Right ventricle myocardium inferior (tissue), 1 donor: Measurements from ENCODE around the gene SHC1. TPM values are rescaled to one million over a fixed set of nuclear protein-coding genes. Genes with fewer than 3 reads are reported as not detected.
A peak's percentile ranks its signal among the peaks of the same experiment; 100 is the strongest.

Experiments
- ATAC-seq: fragments of 200-7000 bp; cut with Tn5 transposase; one replicate; pipeline ENCODE4 v1.9.1; 2020; ENCODE audit warnings: mild to moderate bottlenecking, moderate library complexity
- DNase-seq: peaks from one replicate; pipeline ENCODE4 v3.0.0; 2021; ENCODE audit errors: missing footprints
- intact Hi-C: fragments of 100-400 bp; cut with DNase I; formaldehyde crosslinking; loops from one replicate; pipeline ENCODE4 v1.11.0; 2022
- microRNA-seq: library from miRNA; unstranded; fragments of <30 nt; microRNA quantifications from one replicate; pipeline ENCODE4 v1.2.0, GENCODE V29; 2020
- total RNA-seq: library from RNA; stranded (reverse); fragmentation: NEBNext Ultra II Directional; extraction: Animal tissue kit (Norgen Biotek cat#: 25700); gene quantifications from one replicate; pipeline ENCODE4 v1.2.1, GENCODE V29; 2021
- donor health status: DM: no; HTN: yes; CAD: no; lungs with severe emphysema.

SHC1 gene
- total RNA-seq, 1 donor from 2014 or later = 60.4 TPM

DNA sequence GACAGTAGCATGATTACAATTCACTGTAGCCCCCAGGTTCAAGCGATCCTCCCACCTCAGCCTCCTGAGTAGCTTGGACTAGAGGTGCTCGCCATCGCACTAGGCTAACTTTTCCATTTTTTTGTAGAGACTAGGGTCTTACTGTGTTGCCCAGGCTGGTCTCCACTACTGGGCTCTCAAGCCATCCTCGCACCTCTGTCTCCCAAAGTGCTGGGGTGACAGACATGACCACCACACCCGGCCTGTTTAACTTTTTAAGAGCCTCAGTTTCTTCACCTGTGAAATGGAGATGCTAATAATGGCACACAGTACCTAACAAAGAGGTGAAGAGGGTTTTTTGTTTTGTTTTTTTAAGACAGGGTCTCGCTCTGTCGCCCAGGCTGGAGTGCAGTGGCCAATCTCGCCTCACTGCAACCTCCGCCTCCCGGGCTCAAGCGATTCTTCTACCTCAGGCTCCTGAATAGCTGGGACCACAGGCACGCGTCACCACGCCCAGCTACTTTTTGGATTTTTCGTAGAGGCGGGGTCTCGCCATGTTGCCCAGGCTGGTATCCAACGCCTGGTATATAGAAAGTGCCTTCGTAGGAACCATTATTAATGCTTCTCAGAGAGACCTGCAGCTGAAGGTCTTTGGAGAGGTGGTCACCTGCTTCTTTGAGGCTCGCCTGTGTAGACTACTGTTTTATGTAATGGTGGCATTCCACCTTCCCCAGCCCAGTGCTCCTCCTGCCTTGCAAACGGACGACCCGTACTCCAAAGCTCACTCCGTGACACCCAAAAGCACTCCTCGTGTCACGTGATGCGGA lies 34.6 kb downstream of the SHC1 start:
- intact Hi-C loops = loop anchor here (2.0 kb wide), 4 partner anchors 25 to 377 kb away; partner anchors contain the start of genes SHC1 and UBE2Q1
- no peak for DNase-seq
- ATAC-seq = no peak

DNA sequence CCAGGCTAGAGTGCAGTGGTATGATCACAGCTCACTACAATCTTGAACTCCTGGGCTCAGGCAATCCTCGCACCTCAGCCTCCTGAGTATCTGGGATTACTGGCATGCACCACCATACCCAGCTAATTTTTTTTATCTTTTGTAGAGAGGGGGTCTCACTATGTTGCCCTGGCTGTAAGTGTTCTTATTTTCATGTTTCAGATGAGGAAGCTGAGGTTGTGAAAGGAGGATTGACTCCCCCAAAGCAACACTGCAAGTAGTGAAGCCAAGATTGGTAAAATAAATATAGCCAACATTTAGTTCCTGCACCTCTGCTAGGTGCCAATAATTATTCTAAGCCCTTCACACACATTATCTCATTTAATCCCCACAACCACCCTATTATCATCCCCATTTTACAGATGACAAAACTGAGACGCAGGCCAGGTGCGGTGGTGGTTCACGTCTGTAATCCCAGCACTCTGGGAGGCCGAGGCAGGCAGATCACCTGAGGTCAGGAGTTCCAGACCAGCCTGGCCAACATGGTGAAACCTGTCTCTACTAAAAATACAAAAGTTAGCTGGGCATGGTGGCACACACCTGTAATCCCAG lies 36.1 kb downstream of the SHC1 start:
- intact Hi-C loops = no loop called here
- no peak for ATAC-seq
- no peak for DNase-seq

DNA sequence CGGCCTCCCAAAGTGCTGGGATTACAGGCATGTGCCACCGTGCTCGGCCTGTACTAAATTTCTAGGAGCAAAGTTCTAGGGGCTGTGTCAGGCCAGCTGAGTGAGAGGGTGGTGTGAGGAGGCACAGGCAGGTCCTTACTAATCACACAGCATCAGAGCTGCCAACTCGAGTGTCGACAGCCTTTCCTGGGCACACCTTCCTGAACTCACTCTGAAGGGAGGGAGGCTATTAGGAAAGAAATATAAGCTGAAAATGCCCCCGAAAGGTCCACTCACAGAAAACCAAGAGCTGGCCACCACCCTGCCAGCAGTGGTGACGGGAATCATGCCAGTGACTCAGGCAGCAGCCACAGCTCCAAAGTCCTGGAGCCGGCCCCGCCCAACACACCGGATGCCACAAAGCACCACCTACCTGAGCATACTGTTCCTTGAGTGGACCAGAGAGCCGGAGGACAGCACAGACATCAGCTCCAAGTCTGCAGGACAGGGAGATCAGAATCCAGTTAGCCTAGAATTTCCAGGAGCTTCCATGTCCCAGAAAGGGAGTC lies 38.5 kb downstream of the SHC1 start:
- intact Hi-C loops = no loop called here
- DNase-seq = no peak
- no peak for ATAC-seq

DNA sequence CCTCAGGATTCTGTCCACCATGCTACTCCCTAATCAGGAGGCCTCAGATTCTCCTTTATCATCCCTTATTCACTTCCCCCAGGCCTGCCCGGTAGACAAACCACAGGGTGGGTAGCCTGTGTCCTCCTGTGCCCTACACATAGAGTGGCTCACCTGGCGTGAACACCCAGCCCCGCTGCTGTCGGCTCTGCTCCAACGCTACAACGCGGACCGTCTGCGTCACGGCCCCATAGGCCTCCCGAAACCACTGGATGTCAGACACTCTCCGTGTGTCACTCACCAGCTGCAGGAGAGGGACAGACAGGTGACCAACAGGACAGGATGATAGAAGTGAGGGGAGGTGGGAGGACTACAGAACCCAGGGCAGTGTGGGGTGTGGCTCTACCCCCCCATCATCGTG lies 44.3 kb downstream of the SHC1 start:
- DNase-seq (no peak), ATAC-seq (no peak)
- intact Hi-C loops = no loop called here

DNA sequence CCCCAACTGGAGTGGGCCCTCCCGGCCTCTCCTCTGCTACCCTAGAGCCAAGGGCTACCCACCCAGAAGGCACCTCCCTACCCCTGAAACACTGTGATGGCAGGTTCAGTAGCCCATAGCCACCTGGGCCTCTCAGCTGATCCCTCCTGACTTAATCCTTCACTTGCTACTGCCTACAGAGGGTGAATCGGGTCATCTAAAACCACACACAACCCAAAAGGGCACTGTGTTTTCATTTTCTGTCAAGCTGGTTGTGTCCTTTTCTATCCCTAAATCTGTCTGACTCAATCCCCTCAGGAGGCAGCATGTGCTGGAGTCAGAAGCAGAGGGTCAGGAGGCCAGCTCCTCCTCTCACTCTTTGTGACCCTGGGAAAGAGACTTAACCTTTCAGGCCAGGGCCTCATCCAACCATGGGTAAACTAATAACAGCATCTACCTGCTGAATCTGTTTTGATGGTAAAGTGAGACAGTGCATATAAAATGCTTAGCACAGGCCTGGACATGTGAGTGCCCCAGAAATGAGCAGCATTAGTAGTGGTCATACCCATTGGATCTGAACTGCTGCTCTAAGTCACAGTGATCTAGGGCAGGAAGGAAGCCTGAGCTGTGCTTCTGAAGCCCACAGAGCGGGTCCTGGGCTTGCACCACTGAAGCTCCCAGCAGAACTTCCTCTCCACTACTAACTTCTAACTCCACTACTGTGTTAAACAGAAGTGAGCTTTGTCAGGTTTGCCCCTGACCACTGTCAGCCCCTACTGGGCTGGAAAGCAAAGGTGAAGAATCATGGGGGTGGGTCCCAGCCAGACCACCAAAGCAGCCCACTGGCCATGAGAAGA lies 45.0 kb downstream of the SHC1 start:
- no peak for DNase-seq

DNA sequence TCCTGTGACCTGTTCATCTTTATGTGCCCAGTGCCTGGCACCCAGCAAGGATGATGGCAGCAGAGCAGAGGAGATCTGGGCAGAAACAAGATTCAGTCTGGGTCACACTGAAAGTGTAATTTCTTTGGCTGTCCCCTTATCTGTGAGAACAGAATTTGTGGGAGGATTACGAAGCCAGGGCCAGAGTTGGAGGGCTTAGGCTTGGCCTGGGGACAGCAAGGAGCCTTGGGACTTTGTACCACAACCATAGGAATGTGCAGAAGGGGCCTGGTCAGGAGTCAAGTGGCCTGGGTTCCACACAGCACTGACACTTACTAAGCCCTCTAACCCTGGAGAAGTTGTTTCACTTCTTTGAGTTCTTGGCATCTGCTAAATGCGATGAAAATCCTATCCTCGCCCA lies 46.9 kb downstream of the SHC1 start:
- intact Hi-C loops = no loop called here
- ATAC-seq = no peak
- no peak for DNase-seq

More for the DNA sequence above, 45.0 kb downstream of the SHC1 start:
- no peak for ATAC-seq
- intact Hi-C loops = no loop called here

DNA sequence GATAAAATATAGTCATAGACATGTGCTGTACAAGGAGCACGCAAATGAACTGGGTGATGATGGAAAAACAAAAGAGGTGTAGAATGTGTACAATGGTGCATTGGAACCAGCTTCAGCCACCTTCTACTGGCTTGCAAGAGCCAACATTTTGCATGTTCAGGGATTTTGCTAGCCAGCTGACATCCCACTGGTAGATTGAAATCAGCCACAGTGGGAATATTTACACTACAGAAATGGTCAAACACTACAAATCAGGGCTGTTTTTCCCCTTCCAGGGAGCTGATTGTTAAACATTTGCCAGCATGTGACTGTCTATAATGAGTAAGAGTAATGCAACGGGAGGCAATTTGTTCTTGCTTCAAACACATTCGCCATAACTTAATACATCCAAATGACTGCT lies 57.3 kb downstream of the SHC1 start:
- DNase-seq (no peak), ATAC-seq (no peak)
- intact Hi-C loops = no loop called here

DNA sequence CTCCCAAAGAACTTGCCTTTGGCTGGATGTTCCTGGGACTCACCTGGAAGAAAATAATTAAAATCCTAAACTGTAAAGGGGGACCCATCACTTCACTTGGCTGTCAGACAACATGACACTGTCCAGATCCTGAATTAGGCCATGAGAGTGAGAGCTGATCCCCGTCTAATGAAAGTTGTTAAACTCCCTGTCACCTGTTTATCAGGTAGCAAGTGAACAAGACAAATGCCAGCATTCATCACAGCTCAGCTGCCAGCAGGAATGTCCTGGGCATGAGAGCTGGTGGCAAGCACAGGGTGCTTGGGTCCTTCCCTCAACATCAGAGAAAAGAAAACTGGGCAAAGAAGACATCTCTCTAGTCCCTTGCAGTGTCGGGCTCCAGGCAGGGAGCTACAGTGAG lies 57.8 kb downstream of the SHC1 start:
- DNase-seq (no peak), ATAC-seq (peak; percentile 71)
- intact Hi-C loops = no loop called here

Small RNA genes lying within 50 kb of the gene (microRNA-seq; reads per million reads assigned to microRNA genes)
- not detected for gene MIR4258

Other genes with a start within 250 kb of the SHC1 start
- 3.4 TPM for gene KCNN3, start 100.5 kb downstream of the SHC1 start, total RNA-seq
- gene PMVK, start 34.0 kb downstream of the SHC1 start, total RNA-seq = 71.1 TPM
- gene PBXIP1, start 14.6 kb downstream of the SHC1 start, total RNA-seq = 55.9 TPM
- 16.0 TPM for gene PYGO2, start 9.0 kb downstream of the SHC1 start, total RNA-seq
- 22.2 TPM for gene CKS1B, start 3.9 kb upstream of the SHC1 start, total RNA-seq
- 30.8 TPM for gene FLAD1, start 12.6 kb upstream of the SHC1 start, total RNA-seq
- not detected for gene LENEP, start 22.8 kb upstream of the SHC1 start, total RNA-seq
- gene ZBTB7B, start 32.1 kb upstream of the SHC1 start, total RNA-seq = 53.3 TPM
- 0.35 TPM for gene DCST2, start 63.0 kb upstream of the SHC1 start, total RNA-seq
- not detected for gene DCST1, start 63.1 kb upstream of the SHC1 start, total RNA-seq
- 101 TPM for gene ADAM15, start 80.6 kb upstream of the SHC1 start, total RNA-seq
- gene EFNA4, start 93.0 kb upstream of the SHC1 start, total RNA-seq = 2.1 TPM
- 1.1 TPM for gene EFNA3, start 108.1 kb upstream of the SHC1 start, total RNA-seq
- gene EFNA1, start 157.1 kb upstream of the SHC1 start, total RNA-seq = 43.9 TPM
- 9.3 TPM for gene SLC50A1, start 165.1 kb upstream of the SHC1 start, total RNA-seq
- gene DPM3, start 169.8 kb upstream of the SHC1 start, total RNA-seq = 55.7 TPM
- 118 TPM for gene KRTCAP2, start 202.6 kb upstream of the SHC1 start, total RNA-seq
- 0.16 TPM for gene TRIM46, start 203.1 kb upstream of the SHC1 start, total RNA-seq
- 5.7 TPM for gene THBS3, start 237.2 kb upstream of the SHC1 start, total RNA-seq
- gene MTX1, start 237.9 kb upstream of the SHC1 start, total RNA-seq = 16.5 TPM